H9 (cell line): ENCODE results near the gene IMPA2. TPM values are rescaled to one million over a fixed set of nuclear protein-coding genes. Genes with fewer than 3 reads are reported as not detected.

Source experiments
- DNase-seq: peaks from one replicate; pipeline ENCODE4 v3.0.0-alpha.2; 2017
- H2AFZ ChIP-seq: one replicate; pipeline ENCODE4 v1.6.1; 2013; ENCODE audit warnings: mild to moderate bottlenecking, low read length, control low read depth, moderate library complexity
- H2AK5ac ChIP-seq: 2 replicates; pipeline ENCODE4 v1.6.1; 2013; ENCODE audit warnings: low read length, control low read depth, mixed read lengths; ENCODE audit not compliant: insufficient read length
- H2BK120ac ChIP-seq: one replicate; pipeline ENCODE4 v1.6.1; 2013; ENCODE audit warnings: low read depth, mild to moderate bottlenecking, low read length, control low read depth, inconsistent platforms; ENCODE audit not compliant: poor library complexity, severe bottlenecking
- H2BK12ac ChIP-seq: 2 replicates; pipeline ENCODE4 v1.6.1; 2013; ENCODE audit warnings: low read length, control low read depth, mixed read lengths, low read depth; ENCODE audit not compliant: insufficient read length
- H2BK15ac ChIP-seq: 2 replicates; pipeline ENCODE4 v1.6.1; 2013; ENCODE audit warnings: low read depth, low read length, control low read depth
- H2BK20ac ChIP-seq: one replicate; pipeline ENCODE4 v1.6.1; 2013; ENCODE audit warnings: low read depth, mild to moderate bottlenecking, low read length, control low read depth, inconsistent platforms; ENCODE audit not compliant: poor library complexity, severe bottlenecking
- H2BK5ac ChIP-seq: 2 replicates; pipeline ENCODE4 v1.6.1; 2013; ENCODE audit warnings: low read length, control low read depth, mixed read lengths; ENCODE audit not compliant: insufficient read length
- H3K14ac ChIP-seq: 2 replicates; pipeline ENCODE4 v1.6.1; 2013; ENCODE audit warnings: low read length, control low read depth; ENCODE audit not compliant: insufficient read depth
- H3K18ac ChIP-seq: 2 replicates; pipeline ENCODE4 v1.6.1; 2013; ENCODE audit warnings: low read depth, mild to moderate bottlenecking, mixed read lengths, low read length, control low read depth; ENCODE audit not compliant: insufficient read length
- H3K23ac ChIP-seq: 2 replicates; pipeline ENCODE4 v1.6.1; 2013; ENCODE audit warnings: low read length, control low read depth, mixed read lengths, low read depth; ENCODE audit not compliant: insufficient read length
- H3K23me2 ChIP-seq: 2 replicates; pipeline ENCODE4 v1.6.1; 2013; ENCODE audit warnings: low read depth, mild to moderate bottlenecking, mixed read lengths, low read length, control low read depth; ENCODE audit not compliant: insufficient read length, poor library complexity, severe bottlenecking
- H3K27ac ChIP-seq: 2 replicates; pipeline ENCODE4 v1.5.1; 2013; ENCODE audit warnings: low read length, control low read depth, mixed read lengths, low read depth; ENCODE audit not compliant: insufficient read length
- H3K27me3 ChIP-seq: 2 replicates; pipeline ENCODE4 v1.6.1; 2013; ENCODE audit warnings: low read length, control low read depth, inconsistent platforms; ENCODE audit not compliant: insufficient read depth
- H3K4ac ChIP-seq: 2 replicates; pipeline ENCODE4 v1.6.1; 2013; ENCODE audit warnings: low read depth, mild to moderate bottlenecking, control low read depth, inconsistent platforms, low read length, moderate library complexity
- H3K4me1 ChIP-seq: 2 replicates; pipeline ENCODE4 v1.6.1; 2013; ENCODE audit warnings: low read length, control low read depth, inconsistent platforms; ENCODE audit not compliant: insufficient read depth
- H3K4me2 ChIP-seq: 2 replicates; pipeline ENCODE4 v1.6.1; 2013; ENCODE audit warnings: low read length, control low read depth, mixed read lengths; ENCODE audit not compliant: insufficient read length, insufficient read depth
- H3K56ac ChIP-seq: 2 replicates; pipeline ENCODE4 v1.6.1; 2013; ENCODE audit warnings: low read depth, mild to moderate bottlenecking, mixed read lengths, low read length, control low read depth; ENCODE audit not compliant: insufficient read length
- H3K79me1 ChIP-seq: 2 replicates; pipeline ENCODE4 v1.6.1; 2013; ENCODE audit warnings: low read depth, mild to moderate bottlenecking, moderate library complexity, low read length, control low read depth, inconsistent platforms; ENCODE audit not compliant: insufficient read depth, poor library complexity, severe bottlenecking
- H3K79me2 ChIP-seq: 2 replicates; pipeline ENCODE4 v1.6.1; 2013; ENCODE audit warnings: low read length, control low read depth, inconsistent platforms; ENCODE audit not compliant: insufficient read depth
- H3K9ac ChIP-seq: 2 replicates; pipeline ENCODE4 v1.6.1; 2013; ENCODE audit warnings: low read length, control low read depth, mixed read lengths; ENCODE audit not compliant: insufficient read length; ENCODE audit errors: extremely low read depth
- H3K9me3 ChIP-seq: one replicate; pipeline ENCODE4 v1.6.1; 2013; ENCODE audit warnings: low read depth, low read length, inconsistent platforms; ENCODE audit not compliant: control insufficient read depth
- H3T11ph ChIP-seq: one replicate; pipeline ENCODE4 v1.6.1; 2013; ENCODE audit warnings: mild to moderate bottlenecking, low read length, control low read depth, inconsistent platforms
- H4K20me1 ChIP-seq: one replicate; pipeline ENCODE4 v1.6.1; 2013; ENCODE audit not compliant: control insufficient read depth, insufficient read length, insufficient read depth
- H4K5ac ChIP-seq: 2 replicates; pipeline ENCODE4 v1.6.1; 2013; ENCODE audit warnings: low read depth, mild to moderate bottlenecking, mixed read lengths, low read length, control low read depth; ENCODE audit not compliant: insufficient read length
- H4K8ac ChIP-seq: replicated peaks from 2 replicates; pipeline ENCODE4 v1.6.1; 2013; ENCODE audit warnings: low read length, control low read depth, mixed read lengths, low read depth; ENCODE audit not compliant: insufficient read length
- H4K91ac ChIP-seq: 2 replicates; pipeline ENCODE4 v1.6.1; 2013; ENCODE audit warnings: low read depth, mild to moderate bottlenecking, moderate library complexity, mixed read lengths, low read length, control low read depth; ENCODE audit not compliant: insufficient read length
- H3K27ac Mint-ChIP-seq, 3 experiments: 2 replicates in 2 of 3; 3 replicates in 1 of 3; pipeline ENCODE4 v1.8.0; 2020 to 2021; ENCODE audit warnings: mixed read lengths in 3 of 3, mild to moderate bottlenecking in 1 of 3, moderate library complexity in 1 of 3
- H3K27me3 Mint-ChIP-seq: 2 replicates; pipeline ENCODE4 v1.8.0; 2021; ENCODE audit warnings: low read depth, mild to moderate bottlenecking, moderate library complexity, mixed read lengths
- H3K36me3 Mint-ChIP-seq, 3 experiments: 2 replicates in 2 of 3; 3 replicates in 1 of 3; pipeline ENCODE4 v1.8.0; 2020 to 2021; ENCODE audit warnings: low read depth in 3 of 3, mixed read lengths in 3 of 3; ENCODE audit not compliant: insufficient read depth in 1 of 3
- H3K4me1 Mint-ChIP-seq, 2 experiments: 2 replicates each; pipeline ENCODE4 v1.8.0; 2020; ENCODE audit warnings: mixed read lengths in 2 of 2
- H3K4me3 Mint-ChIP-seq, 2 experiments: 2 replicates in 1 of 2; 3 replicates in 1 of 2; pipeline ENCODE4 v1.8.0; 2020 to 2021; ENCODE audit warnings: mild to moderate bottlenecking in 2 of 2, mixed read lengths in 2 of 2, moderate library complexity in 1 of 2
- H3K9me3 Mint-ChIP-seq, 2 experiments: 2 replicates in 1 of 2; 3 replicates in 1 of 2; pipeline ENCODE4 v1.8.0; 2020; ENCODE audit warnings: mild to moderate bottlenecking in 2 of 2, mixed read lengths in 2 of 2, moderate library complexity in 1 of 2
- CTCF ChIP-seq: fragments of 200-600 bp; sonication (generic); conservative IDR thresholded peaks from 3 replicates; pipeline ENCODE4 v1.8.0; 2021; ENCODE audit warnings: antibody characterized with exemption, mild to moderate bottlenecking
- WGBS: extraction: QIAGEN DNeasy Blood & Tissue Kit; methylation state at CpG from one replicate; pipeline ENCODE4 v1.1.7; 2013; ENCODE audit warnings: missing lambda C conversion rate, low lambda C conversion rate, mixed read lengths; ENCODE audit not compliant: insufficient read length; ENCODE audit errors: extremely low coverage; 5-methylcytosine and 5-hydroxymethylcytosine counted together
- total RNA-seq: library from RNA; stranded (reverse); gene quantifications from 2 replicates; pipeline ENCODE4 v1.2.1, GENCODE V29; 2021

The IMPA2 gene
- total RNA-seq, 1 experiment from 2014 or later: 73.8 TPM

GRCh38 chr18:12052866-12053265 lies 71.6 kb downstream of the IMPA2 start:
- no peaks in the 10 kb centered on the region for H3K27me3 ChIP-seq
- no peak overlapping the region for H3K14ac ChIP-seq
- no peak overlapping the region for H3K18ac ChIP-seq
- Mint-ChIP-seq H3K4me3 (no peak overlapping the region), H3K36me3 (no peaks in the 10 kb centered on the region), H3K27ac (no peak overlapping the region), H3K4me1 (peaks cover 3 to 12% of the 10 kb centered on the region in 2 experiments; a peak in 3 of 4 replicates), H3K9me3 (no peaks in the 10 kb centered on the region; a peak in 1 of 5 replicates), H3K27me3 (no peaks in the 10 kb centered on the region; the same call in 1 of the 2 replicates)
- H3K4ac ChIP-seq: no peak overlapping the region
- H2BK12ac ChIP-seq: no peak overlapping the region
- H3K56ac ChIP-seq: no peak overlapping the region
- H4K20me1 ChIP-seq: no peaks in the 10 kb centered on the region
- no peak overlapping the region for H3K27ac ChIP-seq
- H3K23ac ChIP-seq: no peak overlapping the region
- DNase-seq: no peak
- no peaks in the 10 kb centered on the region for H3K4me1 ChIP-seq
- no peaks in the 10 kb centered on the region for H3K79me1 ChIP-seq
- H3K23me2 ChIP-seq: no peaks in the 10 kb centered on the region
- no peak for TF ChIP-seq CTCF
- no peaks in the 10 kb centered on the region for H3K9me3 ChIP-seq
- no peak overlapping the region for H3T11ph ChIP-seq
- no peak overlapping the region for H2AK5ac ChIP-seq
- H4K5ac ChIP-seq: no peak overlapping the region
- no peak overlapping the region for H2BK5ac ChIP-seq
- no peak overlapping the region for H3K9ac ChIP-seq
- H2BK120ac ChIP-seq: no peak overlapping the region
- no peaks in the 10 kb centered on the region for H3K79me2 ChIP-seq
- no peak overlapping the region for H2BK15ac ChIP-seq
- H3K4me2 ChIP-seq: no peak overlapping the region
- WGBS: no CpG with 5 or more reads among the region's 3 CpGs
- H2AFZ ChIP-seq: no peak overlapping the region
- no peak overlapping the region for H4K8ac ChIP-seq
- H4K91ac ChIP-seq: no peak overlapping the region
- no peak overlapping the region for H2BK20ac ChIP-seq
